Liver (tissue), 9 donors: ENCODE results near the gene GCKR. TPM values are rescaled to one million over a fixed set of nuclear protein-coding genes. Genes with fewer than 3 reads are reported as not detected.

Experiments used
- DNase-seq: peaks from one replicate; pipeline ENCODE4 v3.0.0-alpha.2; 2017; ENCODE audit warnings: low spot score
- H3K27ac ChIP-seq, 2 donors: one replicate each; pipeline ENCODE4 v1.7.0; 2013; ENCODE audit warnings: inconsistent platforms in 2 of 2, low read length in 2 of 2, control low read depth in 1 of 2, low read depth in 1 of 2, mild to moderate bottlenecking in 1 of 2
- H3K27me3 ChIP-seq, 4 donors: one replicate each; pipeline versions ENCODE4 v1.6.1 to v1.7.0; 2013; ENCODE audit warnings: low read length in 3 of 4, inconsistent platforms in 1 of 4, mild to moderate bottlenecking in 1 of 4, moderate library complexity in 1 of 4; ENCODE audit not compliant: control insufficient read depth in 4 of 4, insufficient read depth in 4 of 4
- H3K36me3 ChIP-seq, 4 donors: one replicate each; pipeline versions ENCODE4 v1.6.1 to v1.7.0; 2013; ENCODE audit warnings: low read length in 3 of 4, mild to moderate bottlenecking in 3 of 4, low read depth in 1 of 4, moderate library complexity in 1 of 4; ENCODE audit not compliant: control insufficient read depth in 4 of 4, insufficient read depth in 3 of 4
- H3K4me1 ChIP-seq, 4 donors: one replicate each; pipeline versions ENCODE4 v1.6.1 to v1.7.0; 2013; ENCODE audit warnings: low read length in 3 of 4, mild to moderate bottlenecking in 3 of 4, moderate library complexity in 1 of 4; ENCODE audit not compliant: control insufficient read depth in 4 of 4, insufficient read depth in 4 of 4
- H3K4me3 ChIP-seq, 3 donors: one replicate each; pipeline versions ENCODE4 v1.6.1 to v1.7.0; 2013; ENCODE audit warnings: low read length in 3 of 3, control low read depth in 1 of 3, low read depth in 1 of 3, mild to moderate bottlenecking in 1 of 3
- H3K9ac ChIP-seq, 2 donors: one replicate each; pipeline ENCODE4 v1.7.0; 2013; ENCODE audit warnings: low read length in 2 of 2, mild to moderate bottlenecking in 2 of 2, moderate library complexity in 2 of 2, control low read depth in 1 of 2, low read depth in 1 of 2
- H3K9me3 ChIP-seq, 4 donors: one replicate each; pipeline versions ENCODE4 v1.6.1 to v1.7.0; 2013; ENCODE audit warnings: low read length in 3 of 4; ENCODE audit not compliant: control insufficient read depth in 4 of 4
- ATF3 ChIP-seq: IDR thresholded peaks from 2 replicates; pipeline ENCODE4 v1.6.1; 2016; ENCODE audit warnings: antibody characterized with exemption
- CTCF ChIP-seq: fragments of 150-350 bp; IDR thresholded peaks from 2 replicates; pipeline ENCODE4 v1.5.1; 2017; ENCODE audit warnings: improper control_type of control experiment, low read depth, low read length; ENCODE audit not compliant: missing input control
- EGR1 ChIP-seq, 2 donors: IDR thresholded peaks; 2 replicates each; pipeline ENCODE4 v1.6.1; 2016 to 2018; ENCODE audit warnings: antibody characterized with exemption in 2 of 2, low read depth in 2 of 2
- FOXA1 ChIP-seq: IDR thresholded peaks from 2 replicates; pipeline ENCODE4 v1.6.1; 2016; ENCODE audit warnings: antibody characterized with exemption
- FOXA2 ChIP-seq: IDR thresholded peaks from 2 replicates; pipeline ENCODE4 v1.6.1; 2016; ENCODE audit warnings: antibody characterized with exemption
- GABPA ChIP-seq, 2 donors: IDR thresholded peaks in 1 of 2; conservative IDR thresholded peaks in 1 of 2; 2 replicates each; pipeline ENCODE4 v1.6.1; 2016; ENCODE audit warnings: antibody characterized with exemption in 2 of 2, mild to moderate bottlenecking in 1 of 2, moderate library complexity in 1 of 2
- HNF4A ChIP-seq, 2 donors: conservative IDR thresholded peaks; 2 replicates each; pipeline ENCODE4 v1.6.1; 2016; ENCODE audit warnings: antibody characterized with exemption in 2 of 2, mild to moderate bottlenecking in 2 of 2
- HNF4G ChIP-seq: IDR thresholded peaks from 2 replicates; pipeline ENCODE4 v1.6.1; 2016; ENCODE audit warnings: antibody characterized with exemption
- JUND ChIP-seq, 2 donors: IDR thresholded peaks; 2 replicates each; pipeline ENCODE4 v1.6.1; 2016; ENCODE audit warnings: antibody characterized with exemption in 2 of 2
- MAX ChIP-seq: IDR thresholded peaks from 2 replicates; pipeline ENCODE4 v1.6.1; 2016; ENCODE audit warnings: antibody characterized with exemption
- NR2F2 ChIP-seq: IDR thresholded peaks from 2 replicates; pipeline ENCODE4 v1.6.1; 2016; ENCODE audit warnings: antibody characterized with exemption
- RAD21 ChIP-seq, 2 donors: IDR thresholded peaks; 2 replicates each; pipeline ENCODE4 v1.6.1; 2016; ENCODE audit warnings: antibody characterized with exemption in 2 of 2, mild to moderate bottlenecking in 2 of 2
- REST ChIP-seq: IDR thresholded peaks from 2 replicates; pipeline ENCODE4 v1.6.1; 2016; ENCODE audit warnings: antibody characterized with exemption, mild to moderate bottlenecking
- RXRA ChIP-seq, 2 donors: IDR thresholded peaks; 2 replicates each; pipeline ENCODE4 v1.6.1; 2017 to 2018; ENCODE audit warnings: antibody characterized with exemption in 2 of 2, mild to moderate bottlenecking in 1 of 2
- SP1 ChIP-seq: IDR thresholded peaks from 2 replicates; pipeline ENCODE4 v1.6.1; 2018; ENCODE audit warnings: antibody characterized with exemption, mild to moderate bottlenecking
- TAF1 ChIP-seq: conservative IDR thresholded peaks from 2 replicates; pipeline ENCODE4 v1.6.1; 2016; ENCODE audit warnings: antibody characterized with exemption, mild to moderate bottlenecking
- YY1 ChIP-seq: IDR thresholded peaks from 2 replicates; pipeline ENCODE4 v1.6.1; 2016; ENCODE audit warnings: antibody characterized with exemption, mild to moderate bottlenecking
- WGBS: extraction: QIAGEN DNeasy Blood & Tissue Kit; methylation state at CpG from one replicate; pipeline ENCODE4 v1.1.7; 2013; 5-methylcytosine and 5-hydroxymethylcytosine counted together
- polyA plus RNA-seq, 2 donors: library from polyadenylated mRNA; stranded (reverse) in 1 of 2; unstranded in 1 of 2; fragments of 200-250 nt in 1 of 2; fragments of >200 nt in 1 of 2; fragmentation: Nextera tagmentation in 1 of 2; extraction: Ambion mirVana in 1 of 2; gene quantifications; one replicate each; pipeline versions ENCODE4 v1.2.1 to v1.2.3, GENCODE V29; 2013 to 2015
- total RNA-seq, 2 donors: library from RNA; depleted of rRNA; stranded (reverse); fragments of >200 nt; gene quantifications; one replicate each; pipeline ENCODE4 v1.2.3, GENCODE V29; 2014
- TF ChIP-seq, protein P1 (sequence below): IDR thresholded peaks from 2 replicates; pipeline ENCODE4 v1.6.1; 2016; ENCODE audit warnings: antibody characterized with exemption
- donor health status: healthy.
- donor health status: healthy.
- donor health status: healthy.
- donor health status: healthy.
- donor health status: healthy.

The GCKR gene
- total and polyA plus RNA-seq, 4 donors = 9.6 to 173 (median 79.4) TPM

DNA sequence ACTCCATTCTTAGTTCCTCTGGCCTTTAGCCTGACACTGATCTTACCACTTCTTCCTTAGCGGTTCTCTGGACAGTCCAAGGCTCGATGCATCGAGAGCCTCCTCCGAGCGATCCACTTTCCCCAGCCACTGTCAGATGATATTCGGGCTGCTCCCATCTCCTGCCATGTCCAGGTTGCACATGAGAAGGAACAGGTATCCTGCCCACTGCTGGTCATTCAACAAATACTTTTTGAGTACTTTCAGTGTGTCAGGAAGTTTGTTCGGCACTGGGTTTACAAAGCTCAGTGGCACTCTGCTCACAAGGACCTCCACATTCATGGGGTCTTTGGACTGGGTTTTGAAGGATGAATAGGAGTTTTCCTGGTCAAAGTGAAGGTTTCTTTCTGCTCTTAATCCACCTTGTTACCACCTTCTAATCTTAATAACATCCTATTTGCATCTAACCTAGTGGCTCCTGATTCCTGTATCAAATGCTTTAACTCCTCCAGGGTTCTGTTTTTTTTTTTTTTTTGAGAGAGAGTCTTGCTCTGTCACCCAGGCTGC, 25.8 kb downstream of the GCKR start:
- no peak for TF ChIP-seq CTCF
- TF ChIP-seq HNF4A (conservative IDR thresholded peaks at IDR 0.05) = no peak
- TF ChIP-seq YY1 = no peak
- TF ChIP-seq SP1 = no peak
- TF ChIP-seq GABPA (IDR thresholded peaks at IDR 0.05 in 1 of 2, conservative IDR thresholded peaks at IDR 0.05 in 1 of 2) = no peak
- TF ChIP-seq JUND (IDR thresholded peaks at IDR 0.05) = no peak
- TF ChIP-seq, protein P1, sequence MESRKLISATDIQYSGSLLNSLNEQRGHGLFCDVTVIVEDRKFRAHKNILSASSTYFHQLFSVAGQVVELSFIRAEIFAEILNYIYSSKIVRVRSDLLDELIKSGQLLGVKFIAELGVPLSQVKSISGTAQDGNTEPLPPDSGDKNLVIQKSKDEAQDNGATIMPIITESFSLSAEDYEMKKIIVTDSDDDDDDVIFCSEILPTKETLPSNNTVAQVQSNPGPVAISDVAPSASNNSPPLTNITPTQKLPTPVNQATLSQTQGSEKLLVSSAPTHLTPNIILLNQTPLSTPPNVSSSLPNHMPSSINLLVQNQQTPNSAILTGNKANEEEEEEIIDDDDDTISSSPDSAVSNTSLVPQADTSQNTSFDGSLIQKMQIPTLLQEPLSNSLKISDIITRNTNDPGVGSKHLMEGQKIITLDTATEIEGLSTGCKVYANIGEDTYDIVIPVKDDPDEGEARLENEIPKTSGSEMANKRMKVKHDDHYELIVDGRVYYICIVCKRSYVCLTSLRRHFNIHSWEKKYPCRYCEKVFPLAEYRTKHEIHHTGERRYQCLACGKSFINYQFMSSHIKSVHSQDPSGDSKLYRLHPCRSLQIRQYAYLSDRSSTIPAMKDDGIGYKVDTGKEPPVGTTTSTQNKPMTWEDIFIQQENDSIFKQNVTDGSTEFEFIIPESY = no peak
- TF ChIP-seq FOXA1 = no peak
- no peak for TF ChIP-seq NR2F2
- no peak for TF ChIP-seq HNF4G
- no peak for TF ChIP-seq REST
- TF ChIP-seq RAD21 (IDR thresholded peaks at IDR 0.05) = no peak
- no peak for TF ChIP-seq TAF1
- TF ChIP-seq FOXA2 = no peak
- no peak for TF ChIP-seq ATF3
- TF ChIP-seq MAX = no peak
- no peak for TF ChIP-seq EGR1 (IDR thresholded peaks at IDR 0.05; ENCODE audit: low read depth in 2 of 2)
- TF ChIP-seq RXRA (IDR thresholded peaks at IDR 0.05) = no peak
- no peak overlapping the region for H3K27ac ChIP-seq
- 94% methylated on average over 7 of the region's 7 CpGs for WGBS
- H3K4me3 ChIP-seq = no peak overlapping the region
- no peak for DNase-seq
- H3K27me3 ChIP-seq = no peaks in the 10 kb centered on the region
- peaks cover 0 to 10% (median 9%) of the 10 kb centered on the region in 4 donors for H3K4me1 ChIP-seq
- peaks cover 1 to 44% (median 32%) of the 10 kb centered on the region in 4 donors for H3K36me3 ChIP-seq
- H3K9me3 ChIP-seq = no peaks in the 10 kb centered on the region
- H3K9ac ChIP-seq = no peak overlapping the region
